Thyroid gland (tissue), 4 donors: ENCODE data around the gene HEXD. TPM values are rescaled to one million over a fixed set of nuclear protein-coding genes. Genes with fewer than 3 reads are reported as not detected.
"Not testable (repeated sequence)": the region's sequence is repeated elsewhere in the genome, so short reads cannot be mapped to it uniquely, and the experiment has no call there.

Experiments
- DNase-seq, 2 donors: peaks; one replicate each; pipeline ENCODE4 v3.0.0-alpha.2; 2019
- H3K27ac ChIP-seq, 3 donors: fragments of 200-600 bp; sonication (generic); 1 replicate in 2 of 3; 2 replicates in 1 of 3; pipeline ENCODE4 v1.5.1; 2016 to 2019; ENCODE audit warnings: mild to moderate bottlenecking in 1 of 3, moderate library complexity in 1 of 3
- H3K27me3 ChIP-seq: fragments of 200-600 bp; sonication (generic); one replicate; pipeline ENCODE4 v1.5.1; 2019
- H3K36me3 ChIP-seq, 2 donors: fragments of 200-600 bp; sonication (generic); one replicate each; pipeline ENCODE4 v1.5.1; 2016 to 2019
- H3K4me1 ChIP-seq, 2 donors: fragments of 200-600 bp; sonication (generic); one replicate each; pipeline ENCODE4 v1.5.1; 2017 to 2019
- H3K4me3 ChIP-seq, 3 donors: fragments of 200-600 bp; sonication (generic); replicated peaks in 1 of 3; 1 replicate in 2 of 3; 2 replicates in 1 of 3; pipeline ENCODE4 v1.5.1; 2016; ENCODE audit warnings: mild to moderate bottlenecking in 1 of 3
- H3K9me3 ChIP-seq: fragments of 200-600 bp; sonication (generic); one replicate; pipeline ENCODE4 v1.5.1; 2017
- POLR2A ChIP-seq, 2 donors: fragments of 450-650 bp; IDR thresholded peaks; one replicate each; pipeline ENCODE4 v1.6.1; 2017; ENCODE audit warnings: antibody characterized with exemption in 2 of 2, mild to moderate bottlenecking in 2 of 2, moderate library complexity in 1 of 2
- WGBS, 2 donors: methylation state at CpG; one replicate each; pipeline ENCODE4 v1.1.5; 2017; 5-methylcytosine and 5-hydroxymethylcytosine counted together
- intact Hi-C: fragments of 100-400 bp; cut with DNase I; formaldehyde crosslinking; loops from one replicate; pipeline ENCODE4 v1.15.1; 2023
- total RNA-seq, 4 donors: library from RNA; depleted of rRNA; stranded (reverse); fragments of >200 nt; gene quantifications; one replicate each; pipeline ENCODE4 v1.2.3, GENCODE V29; 2016
- TF ChIP-seq, protein P1 (sequence below), 6 experiments: fragments of 200-600 bp in 3 of 6; fragments of 450-650 bp in 3 of 6; sonication (generic) in 3 of 6; IDR thresholded peaks; one replicate each; pipeline ENCODE4 v1.5.1; 2016 to 2019; ENCODE audit warnings: antibody characterized with exemption in 6 of 6, mild to moderate bottlenecking in 2 of 6, inconsistent platforms in 1 of 6, moderate library complexity in 1 of 6

HEXD gene
- total RNA-seq, 4 donors from 2014 or later = 33.2 to 72.7 (median 40.9) TPM

- H3K36me3 ChIP-seq = no peaks in the 10 kb centered on the region
- intact Hi-C loops = loop anchor here (10.0 kb wide), 1 partner anchor 83 kb away; no protein-coding TSS in a partner anchor
Observed at GRCh38 chr17:82411396-82412053, 6.6 kb upstream of the HEXD start.

DNA sequence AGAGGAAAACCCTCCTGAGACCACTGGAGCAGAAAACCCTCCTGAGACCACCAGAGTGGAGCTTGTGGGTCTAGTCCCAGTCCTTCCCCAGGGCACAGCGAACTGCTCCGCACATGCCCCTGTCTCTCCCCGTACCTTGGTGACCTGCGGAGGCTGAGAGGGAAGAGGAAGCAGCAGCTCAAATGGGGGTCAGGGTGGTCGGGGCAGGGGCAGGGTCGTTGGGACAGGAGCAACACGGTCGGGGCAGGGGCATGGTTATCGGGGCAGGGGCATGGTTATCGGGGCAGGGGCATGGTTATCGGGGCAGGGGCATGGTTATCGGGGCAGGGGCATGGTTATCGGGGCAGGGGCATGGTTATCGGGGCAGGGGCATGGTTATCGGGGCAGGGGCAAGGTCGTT, 6.1 kb upstream of the HEXD start:
- DNase-seq, H3K4me3 ChIP-seq, H3K27me3 ChIP-seq, H3K4me1 ChIP-seq, H3K27ac ChIP-seq, H3K36me3 ChIP-seq, H3K9me3 ChIP-seq: not testable (repeated sequence)
- WGBS, 2 donors = 74 to 77% methylated on average over 16 of the region's 16 CpGs
- intact Hi-C loops = loop anchor here (10.0 kb wide), 1 partner anchor 83 kb away; no protein-coding TSS in a partner anchor

More at GRCh38 chr17:82411396-82412053, 6.6 kb upstream of the HEXD start:
- no peaks in the 10 kb centered on the region for H3K27me3 ChIP-seq
- DNase-seq = peak; percentile 16 to 24
- no peak for TF ChIP-seq POLR2A (IDR thresholded peaks at IDR 0.05)
- TF ChIP-seq, protein P1, sequence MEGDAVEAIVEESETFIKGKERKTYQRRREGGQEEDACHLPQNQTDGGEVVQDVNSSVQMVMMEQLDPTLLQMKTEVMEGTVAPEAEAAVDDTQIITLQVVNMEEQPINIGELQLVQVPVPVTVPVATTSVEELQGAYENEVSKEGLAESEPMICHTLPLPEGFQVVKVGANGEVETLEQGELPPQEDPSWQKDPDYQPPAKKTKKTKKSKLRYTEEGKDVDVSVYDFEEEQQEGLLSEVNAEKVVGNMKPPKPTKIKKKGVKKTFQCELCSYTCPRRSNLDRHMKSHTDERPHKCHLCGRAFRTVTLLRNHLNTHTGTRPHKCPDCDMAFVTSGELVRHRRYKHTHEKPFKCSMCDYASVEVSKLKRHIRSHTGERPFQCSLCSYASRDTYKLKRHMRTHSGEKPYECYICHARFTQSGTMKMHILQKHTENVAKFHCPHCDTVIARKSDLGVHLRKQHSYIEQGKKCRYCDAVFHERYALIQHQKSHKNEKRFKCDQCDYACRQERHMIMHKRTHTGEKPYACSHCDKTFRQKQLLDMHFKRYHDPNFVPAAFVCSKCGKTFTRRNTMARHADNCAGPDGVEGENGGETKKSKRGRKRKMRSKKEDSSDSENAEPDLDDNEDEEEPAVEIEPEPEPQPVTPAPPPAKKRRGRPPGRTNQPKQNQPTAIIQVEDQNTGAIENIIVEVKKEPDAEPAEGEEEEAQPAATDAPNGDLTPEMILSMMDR (IDR thresholded peaks at IDR 0.05) = no peak
- H3K4me1 ChIP-seq = peaks cover 4 to 6% of the 10 kb centered on the region in 2 donors
- no peak overlapping the region for H3K27ac ChIP-seq
- 77 to 80% methylated on average over 22 to 23 of the region's 24 CpGs for WGBS, 2 donors
- H3K4me3 ChIP-seq = no peak overlapping the region
- no peaks in the 10 kb centered on the region for H3K9me3 ChIP-seq

GRCh38 chr17:82412535-82413520, 5.3 kb upstream of the HEXD start:
- WGBS, 2 donors = 80 to 83% methylated on average over 29 of the region's 29 CpGs
- no peaks in the 10 kb centered on the region for H3K9me3 ChIP-seq
- intact Hi-C loops = loop anchor here (10.0 kb wide), 1 partner anchor 82 kb away; no protein-coding TSS in a partner anchor

GRCh38 chr17:82414548-82415281, 3.4 kb upstream of the HEXD start:
- 32 to 35% methylated on average over 33 to 37 of the region's 38 CpGs for WGBS, 2 donors
- no peak overlapping the region for H3K4me3 ChIP-seq
- no peaks in the 10 kb centered on the region for H3K27me3 ChIP-seq
- intact Hi-C loops = loop anchor here (2.0 to 10.0 kb wide), 2 partner anchors 62 to 80 kb away; no protein-coding TSS in a partner anchor
- H3K36me3 ChIP-seq = no peaks in the 10 kb centered on the region
- no peaks in the 10 kb centered on the region for H3K9me3 ChIP-seq
- no peak overlapping the region for H3K27ac ChIP-seq
- H3K4me1 ChIP-seq = peaks cover 12 to 22% of the 10 kb centered on the region in 2 donors
- peak; percentile 77 to 79 for DNase-seq
- no peak for TF ChIP-seq POLR2A (IDR thresholded peaks at IDR 0.05)
- TF ChIP-seq, protein P1 (IDR thresholded peaks at IDR 0.05) = peak; percentile 33 to 70 (median 52)

More at GRCh38 chr17:82412535-82413520, 5.3 kb upstream of the HEXD start:
- DNase-seq = no peak
- no peak overlapping the region for H3K4me3 ChIP-seq
- no peak for TF ChIP-seq POLR2A (IDR thresholded peaks at IDR 0.05)
- TF ChIP-seq, protein P1 (IDR thresholded peaks at IDR 0.05) = no peak
- no peak overlapping the region for H3K27ac ChIP-seq
- peaks cover 7 to 13% of the 10 kb centered on the region in 2 donors for H3K4me1 ChIP-seq
- no peaks in the 10 kb centered on the region for H3K36me3 ChIP-seq
- no peaks in the 10 kb centered on the region for H3K27me3 ChIP-seq

GRCh38 chr17:82415336-82415735, 2.8 kb upstream of the HEXD start:
- no peaks in the 10 kb centered on the region for H3K9me3 ChIP-seq
- intact Hi-C loops = loop anchor here (2.0 to 10.0 kb wide), 2 partner anchors 63 to 79 kb away; no protein-coding TSS in a partner anchor
- H3K27ac ChIP-seq = no peak overlapping the region
- no peaks in the 10 kb centered on the region for H3K27me3 ChIP-seq
- H3K4me3 ChIP-seq = no peak overlapping the region
- no peak for DNase-seq
- 92% methylated on average over 21 to 25 of the region's 26 CpGs for WGBS, 2 donors
- no peaks in the 10 kb centered on the region for H3K36me3 ChIP-seq
- H3K4me1 ChIP-seq = peaks cover 12 to 22% of the 10 kb centered on the region in 2 donors
- TF ChIP-seq POLR2A (IDR thresholded peaks at IDR 0.05) = no peak
- TF ChIP-seq, protein P1 (IDR thresholded peaks at IDR 0.05) = no peak
